ENCODE data around the gene ATP6V0D1. TPM values are rescaled to one million over a fixed set of nuclear protein-coding genes. Genes with fewer than 3 reads are reported as not detected.

Gene ATP6V0D1
- total RNA-seq, 1 experiment from 2014 or later = 43.0 TPM

DNA sequence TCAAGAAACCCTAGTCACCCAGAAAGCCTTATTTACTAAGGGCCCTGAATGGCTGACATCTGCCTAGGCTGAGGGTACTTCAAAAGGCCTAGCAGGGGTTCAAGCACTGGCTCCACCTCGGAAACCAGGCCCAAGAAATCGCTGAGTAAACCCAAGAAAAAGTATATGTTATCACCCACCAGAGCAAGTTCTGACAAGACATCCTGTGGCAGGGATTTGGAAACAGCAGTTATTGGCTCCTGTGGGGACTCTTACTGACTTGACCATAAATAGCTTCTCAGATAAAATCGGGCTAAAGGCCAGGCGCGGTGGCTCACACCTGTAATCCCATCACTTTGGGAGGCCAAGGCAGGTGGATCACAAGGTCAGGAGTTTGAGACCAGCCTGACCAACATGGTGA is 12.2 kb downstream of the ATP6V0D1 start:
- Mint-ChIP-seq H3K27ac (no peak overlapping the region), H3K36me3 (ENCODE audit: insufficient read depth in 1 of 3, low read depth in 3 of 3) (no peaks in the 10 kb centered on the region), H3K4me1 (peaks cover 4% of the 10 kb centered on the region in 2 experiments), H3K4me3 (no peak overlapping the region), H3K27me3 (ENCODE audit: low read depth) (no peaks in the 10 kb centered on the region), H3K9me3 (no peaks in the 10 kb centered on the region)
- Histone ChIP-seq H2AK5ac (ENCODE audit: insufficient read length, low read length) (no peak overlapping the region), H3K79me1 (ENCODE audit: insufficient read depth, low read depth, low read length, poor library complexity, severe bottlenecking) (no peaks in the 10 kb centered on the region), H2BK120ac (ENCODE audit: low read depth, low read length, poor library complexity, severe bottlenecking) (no peak overlapping the region), H3K56ac (ENCODE audit: insufficient read length, low read depth, low read length) (no peak overlapping the region), H2BK20ac (ENCODE audit: low read depth, low read length, poor library complexity, severe bottlenecking) (no peak overlapping the region), H3K9ac (ENCODE audit: extremely low read depth, insufficient read length, low read length) (no peak overlapping the region), H3K79me2 (ENCODE audit: insufficient read depth, low read length) (no peaks in the 10 kb centered on the region), H3K23ac (ENCODE audit: insufficient read length, low read depth, low read length) (no peak overlapping the region), H4K8ac (replicated peaks; ENCODE audit: insufficient read length, low read depth, low read length) (no peak overlapping the region), H2AFZ (ENCODE audit: low read length) (no peak overlapping the region), H2BK15ac (ENCODE audit: low read depth, low read length) (no peak overlapping the region), H3K4ac (ENCODE audit: low read depth, low read length) (no peak overlapping the region), H4K91ac (ENCODE audit: insufficient read length, low read depth, low read length) (no peak overlapping the region), H3K18ac (ENCODE audit: insufficient read length, low read depth, low read length) (no peak overlapping the region), H3K4me2 (ENCODE audit: insufficient read depth, insufficient read length, low read length) (no peak overlapping the region), H3K27me3 (ENCODE audit: insufficient read depth, low read length) (no peaks in the 10 kb centered on the region), H2BK5ac (ENCODE audit: insufficient read length, low read length) (no peak overlapping the region), H3K27ac (ENCODE audit: insufficient read length, low read depth, low read length) (no peak overlapping the region), H4K5ac (ENCODE audit: insufficient read length, low read depth, low read length) (no peak overlapping the region), H4K20me1 (ENCODE audit: control insufficient read depth, insufficient read depth, insufficient read length) (no peaks in the 10 kb centered on the region), H3K9me3 (ENCODE audit: control insufficient read depth, low read depth, low read length) (no peaks in the 10 kb centered on the region), H3K23me2 (ENCODE audit: insufficient read length, low read depth, low read length, poor library complexity, severe bottlenecking) (no peaks in the 10 kb centered on the region), H2BK12ac (ENCODE audit: insufficient read length, low read depth, low read length) (no peak overlapping the region), H3T11ph (ENCODE audit: low read length) (no peak overlapping the region), H3K14ac (ENCODE audit: insufficient read depth, low read length) (no peak overlapping the region), H3K4me1 (ENCODE audit: insufficient read depth, low read length) (no peaks in the 10 kb centered on the region)
- WGBS (ENCODE audit: extremely low coverage, insufficient read length, low lambda C conversion rate) = no CpG with 5 or more reads among the region's 5 CpGs
- TF ChIP-seq CTCF (conservative IDR thresholded peaks at IDR 0.05) = no peak
- no peak for DNase-seq

Data from H9 (cell line).